NCI-H128 (cell line): ENCODE data around the gene STOX1.
"Not testable (repeated sequence)": the region's sequence is repeated elsewhere in the genome, so short reads cannot be mapped to it uniquely, and the experiment has no call there.

Experiments used
- DNase-seq: peaks from one replicate; lab custom pipeline; 2025; ENCODE audit not compliant: unreplicated experiment; lab: John Stamatoyannopoulos, UW

STOX1 gene

DNA sequence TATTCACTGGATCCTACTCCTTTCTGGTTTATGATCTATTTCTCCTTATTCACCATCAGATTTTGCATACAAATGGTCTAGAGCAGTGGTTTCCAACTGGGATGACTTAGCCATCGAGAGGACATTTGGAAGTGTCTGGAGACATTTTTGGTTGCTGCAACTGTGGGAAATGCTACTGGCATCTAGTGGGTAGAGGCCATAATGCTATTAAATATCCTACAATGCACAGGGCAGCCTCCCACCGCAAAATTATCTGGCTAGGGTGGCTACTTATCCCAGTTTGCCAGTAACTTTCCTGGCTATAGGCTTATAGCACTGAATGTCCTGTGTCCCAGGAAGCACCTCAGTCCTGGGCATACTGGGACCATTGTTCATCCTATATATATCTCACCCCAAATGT is 52.3 kb downstream of the STOX1 start:
- DNase-seq: no peak

DNA sequence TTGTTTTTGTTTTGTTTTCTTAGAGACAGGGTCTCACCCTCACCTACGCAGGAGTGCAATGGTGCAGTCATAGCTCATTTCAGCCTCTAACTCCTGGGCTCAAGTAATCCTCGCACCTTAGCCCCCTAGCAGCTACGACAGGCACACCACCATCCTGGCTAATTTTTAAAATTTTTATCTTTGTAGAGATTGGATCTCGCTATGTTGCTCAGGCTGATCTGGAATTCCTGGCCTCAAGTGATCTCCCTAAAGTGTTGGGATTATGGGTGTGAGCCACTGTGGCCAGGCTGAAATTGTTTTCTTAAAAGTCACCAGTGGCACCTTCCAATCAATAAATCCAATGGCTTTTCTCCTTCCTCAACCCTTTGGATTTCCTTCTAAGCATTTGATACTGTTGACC is 52.9 kb downstream of the STOX1 start:
- no peak for DNase-seq

DNA sequence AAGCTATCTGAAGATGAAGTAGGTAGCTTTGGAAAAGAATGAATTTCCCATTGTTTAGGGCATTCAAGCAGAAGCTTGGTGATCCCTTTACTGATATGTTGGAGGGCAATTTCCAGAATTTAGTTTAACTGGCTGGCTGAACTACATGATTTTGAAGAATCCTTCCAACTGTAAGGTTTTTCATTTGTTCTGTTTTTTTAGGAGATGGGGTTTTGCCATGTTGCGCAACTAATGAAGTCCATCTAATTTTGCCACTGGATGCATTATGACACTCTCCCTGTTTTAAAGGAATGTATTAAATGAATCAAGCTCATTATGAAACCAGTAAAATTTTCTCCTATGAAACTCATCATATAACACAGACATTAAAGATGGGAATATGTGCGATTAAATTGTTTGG is 67.7 kb downstream of the STOX1 start:
- DNase-seq: no peak

DNA sequence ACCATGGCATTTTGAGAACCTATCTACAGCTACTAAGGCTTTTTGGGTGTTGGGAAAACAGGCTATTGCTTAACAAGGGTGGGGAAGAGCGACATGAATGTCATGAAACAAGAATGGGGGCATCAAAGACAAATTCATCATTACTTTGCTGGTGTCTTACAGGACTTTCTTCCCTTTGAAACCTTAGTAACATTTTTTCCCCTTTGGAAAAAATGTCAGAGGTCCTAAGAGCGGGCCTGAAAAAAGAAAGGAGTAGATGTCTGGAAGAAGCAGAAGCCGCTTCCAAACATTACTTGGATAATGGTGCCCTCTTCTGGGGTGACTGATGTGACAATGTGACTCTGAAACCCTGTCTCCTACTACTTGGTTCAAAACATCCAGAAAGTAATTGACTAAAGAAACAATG is 70.0 kb downstream of the STOX1 start:
- peak; percentile 7 for DNase-seq

DNA sequence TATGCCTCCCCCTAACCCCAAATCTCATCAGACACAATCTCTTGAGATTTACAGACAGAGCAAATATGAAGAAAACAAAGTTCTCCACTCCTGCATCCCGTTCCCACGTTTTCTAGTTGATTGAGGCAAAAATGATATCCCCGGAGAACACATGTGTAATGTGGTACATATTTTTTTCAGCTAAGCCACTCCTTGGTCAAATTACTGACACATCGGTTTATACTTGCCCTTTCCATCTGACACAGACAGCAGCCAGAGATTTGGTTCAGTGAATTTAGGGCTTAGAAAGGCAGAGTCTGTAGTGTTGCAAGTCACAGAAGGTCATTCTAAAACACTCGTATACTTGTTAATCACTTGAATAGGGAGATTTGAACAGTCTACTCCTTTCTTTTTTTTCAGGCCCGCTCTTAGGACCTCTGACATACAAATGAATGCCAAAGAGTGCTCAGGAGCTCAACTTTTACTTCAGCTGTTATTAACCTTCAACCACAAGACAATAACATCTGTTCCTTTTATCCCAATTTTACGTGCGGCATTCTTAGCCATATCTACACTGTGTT is 71.9 kb downstream of the STOX1 start:
- no peak for DNase-seq

DNA sequence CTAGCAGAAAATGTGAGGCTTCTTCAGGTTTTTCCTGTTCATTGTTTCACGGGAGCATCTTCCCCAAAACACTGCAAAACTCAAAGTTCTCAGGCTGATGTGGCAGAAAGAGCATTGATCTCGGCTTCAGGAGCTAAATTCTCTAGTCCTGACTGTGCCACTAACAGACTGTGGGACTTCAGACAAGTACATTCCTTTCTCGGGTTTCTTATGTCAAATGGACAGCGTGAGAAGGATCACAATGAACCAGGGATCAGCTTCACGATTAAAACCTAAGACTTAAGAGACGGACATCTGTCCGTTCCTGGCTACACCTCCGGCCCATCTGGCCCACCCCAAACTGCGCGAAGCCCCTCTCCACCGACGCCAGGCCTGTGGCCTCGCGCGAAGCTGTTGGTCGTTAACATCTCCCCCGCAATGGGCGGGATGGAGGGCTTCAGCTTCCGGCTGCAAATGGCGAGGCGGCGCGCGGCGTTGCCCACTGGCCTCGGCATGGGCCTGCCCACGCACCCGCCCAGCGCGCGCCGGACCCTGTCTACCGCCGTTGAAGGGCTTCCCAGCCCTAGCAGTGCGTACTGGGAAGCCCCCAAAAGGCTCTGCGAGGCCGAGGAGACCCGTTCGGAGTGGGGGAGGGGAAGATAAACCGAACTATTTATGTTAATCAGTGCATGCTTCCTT is 73.2 kb downstream of the STOX1 start:
- DNase-seq: peak; percentile 71

DNA sequence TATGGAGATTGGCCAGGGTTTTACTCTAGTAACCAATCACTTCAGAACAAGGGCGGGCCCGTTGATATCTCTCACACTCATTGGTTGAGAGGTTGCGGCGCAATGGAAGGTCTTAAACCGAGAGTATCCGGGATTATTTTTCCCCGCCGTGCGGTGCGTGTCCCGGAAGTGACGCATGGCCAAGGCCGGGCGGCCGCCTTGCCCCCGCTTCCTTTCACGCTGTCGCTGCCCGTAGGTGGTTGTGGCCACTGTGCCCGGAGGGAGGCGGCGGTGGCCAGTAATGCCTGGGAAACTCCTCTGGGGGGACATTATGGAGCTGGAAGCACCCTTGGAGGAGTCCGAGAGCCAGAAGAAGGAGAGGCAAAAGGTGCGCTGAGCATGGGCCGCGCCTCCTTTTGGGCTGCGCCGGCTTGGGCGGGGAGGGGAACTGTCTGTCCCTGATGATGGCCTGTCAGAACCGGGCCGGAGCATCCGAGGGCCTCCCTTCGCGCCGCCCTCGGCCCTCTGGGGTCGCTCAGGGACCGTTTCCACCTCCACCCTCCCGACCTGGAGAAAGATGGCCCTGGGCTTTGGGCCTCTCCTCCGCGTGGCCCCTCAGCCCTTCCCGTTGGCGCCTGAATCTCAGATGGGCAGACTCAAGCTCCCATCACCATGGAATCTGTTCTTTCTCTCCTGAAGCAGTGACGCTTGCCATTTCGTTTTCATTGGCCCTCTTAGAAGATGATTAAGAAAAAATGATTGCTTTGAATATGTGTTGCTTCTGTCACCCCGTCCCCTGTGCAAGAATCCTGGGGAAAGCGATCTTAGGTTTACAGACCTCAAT is 74.0 kb downstream of the STOX1 start, which contains the start of gene DDX50:
TSS of gene DDX50 (plus strand) at position 211 of the 823 bp plus-strand sequence. CDS start at position 281, 70 bp downstream.
- DNase-seq: peak; percentile 94

DNA sequence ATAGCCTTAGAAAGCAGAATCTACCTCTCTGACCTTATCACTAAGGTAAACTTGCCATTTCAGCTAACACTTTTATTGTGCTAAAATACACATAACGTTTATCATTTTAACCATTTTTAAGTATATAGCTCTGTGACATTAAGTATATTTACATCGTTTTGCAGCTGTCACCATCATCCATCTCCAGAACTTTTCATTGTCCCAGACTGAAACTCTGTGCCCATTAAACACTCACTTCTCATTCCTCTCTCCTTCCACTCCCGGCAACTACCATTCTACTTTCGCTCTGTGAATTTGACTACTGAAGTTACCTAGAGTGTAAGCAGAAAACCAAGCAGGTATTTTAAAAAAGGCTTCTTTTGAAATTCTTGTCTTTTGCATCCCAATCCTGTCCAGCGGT is 75.1 kb downstream of the STOX1 start:
- no peak for DNase-seq

DNA sequence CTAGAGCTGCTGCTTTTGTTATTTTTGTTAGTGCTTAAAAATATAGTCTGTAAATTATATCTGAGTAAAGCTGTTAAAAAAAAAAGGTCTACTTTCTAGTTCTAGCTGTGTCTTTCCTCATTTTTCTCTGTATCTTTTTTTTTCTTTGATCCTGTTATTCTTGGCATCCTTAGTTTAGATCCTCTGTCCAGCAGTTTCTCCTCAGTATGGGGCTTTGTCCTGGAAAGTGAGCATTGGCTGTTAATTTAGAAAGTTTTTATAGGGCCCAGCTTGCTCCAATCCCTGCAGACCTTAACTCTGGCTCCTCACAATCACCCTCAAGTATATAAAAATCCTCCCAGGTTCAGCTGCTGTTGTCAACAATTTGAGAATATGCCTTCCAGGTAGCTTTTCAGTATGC is 97.3 kb downstream of the STOX1 start:
- no peak for DNase-seq

DNA sequence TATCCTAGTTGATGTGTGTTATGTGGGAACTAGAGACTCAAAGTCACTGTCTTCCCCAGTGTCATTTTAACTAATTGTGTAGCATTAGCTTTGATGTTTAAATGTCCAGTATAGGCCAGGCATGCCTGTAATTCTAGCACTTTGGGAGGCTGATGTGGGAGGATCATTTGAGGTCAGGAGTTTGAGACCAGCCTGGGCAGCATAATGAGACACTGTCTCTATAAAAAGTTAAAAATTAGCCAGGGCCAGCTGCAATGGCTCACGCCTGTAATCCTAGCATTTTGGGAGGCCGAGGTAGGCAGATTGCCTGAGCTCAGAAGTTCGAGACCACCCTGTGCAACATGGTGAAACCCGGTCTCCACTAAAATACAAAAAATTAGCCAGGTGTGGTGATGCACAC is 98.2 kb downstream of the STOX1 start:
- DNase-seq: no peak

DNA sequence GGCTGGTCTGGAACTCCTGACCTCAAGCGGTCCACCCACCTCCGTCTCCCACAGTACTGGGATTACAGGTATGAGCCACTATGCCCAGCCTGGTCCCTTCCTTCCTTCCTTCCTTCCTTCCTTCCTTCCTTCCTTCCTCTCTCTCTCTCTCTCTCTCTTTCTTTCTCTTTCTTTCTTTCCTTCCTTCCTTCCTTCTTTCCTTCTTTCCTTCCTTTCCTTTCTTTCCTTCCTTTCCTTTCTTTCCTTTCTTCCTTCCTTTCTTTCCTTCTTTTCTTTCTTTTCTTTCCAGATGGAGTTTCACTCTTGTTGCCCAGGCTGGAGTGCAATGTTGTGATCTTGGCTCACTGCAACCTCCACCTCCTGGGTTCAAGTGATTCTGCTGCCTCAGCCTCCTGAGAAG is 101.8 kb downstream of the STOX1 start:
- not testable (repeated sequence) for DNase-seq

DNA sequence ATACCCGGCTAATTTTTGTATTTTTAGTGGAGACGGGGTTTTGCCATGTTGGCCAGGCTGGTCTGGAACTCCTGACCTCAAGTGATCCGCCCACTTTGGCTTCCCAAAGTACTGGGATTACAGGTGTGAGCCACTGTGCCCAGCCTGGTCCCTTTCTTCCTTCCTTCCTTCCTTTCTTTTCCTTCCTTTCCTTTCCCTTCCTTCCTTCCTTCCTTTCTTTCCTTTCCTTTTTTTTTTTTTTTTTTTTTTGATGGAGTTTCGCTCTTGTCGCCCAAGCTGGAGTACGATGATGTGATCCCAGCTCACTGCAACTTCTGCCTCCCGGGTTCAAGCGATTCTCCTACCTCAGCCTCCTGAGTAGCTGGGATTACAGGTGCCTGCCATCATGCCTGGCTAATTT is 102.6 kb downstream of the STOX1 start:
- not testable (repeated sequence) for DNase-seq

DNA sequence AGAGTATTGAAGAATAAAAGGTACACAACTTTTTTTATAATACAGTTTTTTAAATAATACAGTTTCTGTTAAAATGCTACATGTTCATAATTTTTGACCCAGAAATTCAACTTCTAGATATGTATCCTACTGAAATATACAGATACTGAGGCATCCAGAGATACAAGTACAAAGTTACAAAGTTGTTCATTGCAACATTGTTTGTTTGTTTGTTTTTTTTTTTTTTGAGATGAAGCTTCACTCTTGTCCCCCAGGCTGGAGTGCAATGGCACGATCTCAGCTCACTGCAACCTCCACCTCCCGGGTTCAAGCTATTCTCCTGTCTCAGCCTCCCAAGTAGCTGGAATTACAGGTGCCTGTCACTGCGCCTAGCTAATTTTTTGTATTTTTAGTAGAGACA is 105.5 kb downstream of the STOX1 start:
- DNase-seq: not testable (repeated sequence)

DNA sequence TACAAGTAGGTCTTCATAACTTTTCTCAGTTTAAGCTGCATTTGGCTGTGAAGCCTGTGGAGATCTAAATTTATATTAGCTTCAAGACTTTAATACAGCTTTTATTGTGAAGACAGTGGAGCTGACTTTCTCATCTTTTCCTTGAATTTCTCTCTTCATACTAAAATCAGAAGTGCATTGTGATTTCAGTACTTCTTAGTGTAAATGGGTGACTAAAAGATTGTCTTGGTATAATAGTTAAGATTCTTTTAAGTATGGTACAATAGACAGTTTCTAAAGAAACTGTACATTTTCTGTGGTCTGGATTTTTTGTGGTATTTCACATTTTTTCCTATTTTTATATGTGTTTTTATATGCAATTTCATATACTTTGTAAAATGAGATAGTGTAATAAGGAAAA is 107.7 kb downstream of the STOX1 start:
- DNase-seq: no peak

DNA sequence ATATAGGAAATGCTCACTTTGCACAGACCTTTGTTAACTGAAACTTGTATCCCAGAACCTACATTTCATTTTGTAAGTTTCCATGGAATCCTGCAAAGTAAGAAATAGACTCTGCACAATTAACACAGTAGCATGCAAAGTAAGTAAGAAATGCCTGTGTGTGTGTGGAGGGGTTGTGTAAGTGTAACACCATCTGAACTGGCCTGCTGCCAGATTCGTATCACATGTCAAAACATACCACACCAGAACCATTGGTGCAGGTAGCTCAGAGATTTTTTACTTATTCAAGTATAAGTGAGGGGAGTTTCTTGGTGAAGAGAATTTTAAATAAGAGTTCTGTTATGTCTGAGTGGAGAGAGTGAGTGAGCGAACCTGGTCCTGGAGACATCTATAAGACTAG is 110.8 kb downstream of the STOX1 start:
- no peak for DNase-seq

DNA sequence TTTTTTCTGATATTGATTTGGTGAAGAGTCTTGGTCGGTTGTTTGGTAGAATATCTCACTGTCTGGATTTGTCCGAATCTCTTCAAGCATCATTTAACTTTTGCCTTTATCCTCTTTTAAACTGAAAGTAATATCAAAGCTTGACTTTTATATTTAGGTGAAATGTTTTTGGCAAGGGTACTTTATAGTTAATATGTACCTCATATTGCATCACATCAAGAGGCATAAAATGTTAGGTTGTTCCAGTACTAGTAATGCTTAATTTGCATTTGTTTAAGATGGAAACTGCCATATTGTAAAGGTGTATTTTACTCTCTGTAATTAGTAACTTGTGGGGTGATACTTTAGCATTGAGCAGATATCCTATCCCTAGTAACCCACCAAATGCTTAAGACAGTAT is 111.6 kb downstream of the STOX1 start:
- no peak for DNase-seq

DNA sequence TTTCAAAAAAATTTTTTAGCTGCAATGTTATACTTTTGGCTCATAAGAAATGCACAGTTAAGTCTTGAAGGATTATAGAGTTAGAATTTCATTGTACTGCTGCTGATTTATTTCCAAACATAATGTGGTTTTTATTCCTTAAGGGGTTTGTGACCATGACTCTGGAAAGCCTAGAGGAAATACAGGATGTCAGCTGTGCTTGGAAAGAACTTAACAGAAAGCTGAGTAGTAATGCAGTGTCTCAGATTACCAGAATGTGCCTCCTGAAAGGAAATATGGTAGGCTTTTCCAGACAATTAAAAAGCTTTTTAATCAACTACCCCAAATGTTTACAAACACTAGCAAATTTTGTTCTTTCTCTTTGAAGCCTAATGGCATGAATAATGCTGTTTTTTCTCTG is 113.6 kb downstream of the STOX1 start:
- DNase-seq: not testable (repeated sequence)
